ENCODE results near the gene RARRES2. TPM values are rescaled to one million over a fixed set of nuclear protein-coding genes. Genes with fewer than 3 reads are reported as not detected.
"Not testable (repeated sequence)": the region's sequence is repeated elsewhere in the genome, so short reads cannot be mapped to it uniquely, and the experiment has no call there.

RARRES2 gene
- 9.4 and 24.8 TPM in 2 replicates for total RNA-seq (2014; rRNA removed)
- 61.8 TPM for polyA plus RNA-seq (2012)

DNA sequence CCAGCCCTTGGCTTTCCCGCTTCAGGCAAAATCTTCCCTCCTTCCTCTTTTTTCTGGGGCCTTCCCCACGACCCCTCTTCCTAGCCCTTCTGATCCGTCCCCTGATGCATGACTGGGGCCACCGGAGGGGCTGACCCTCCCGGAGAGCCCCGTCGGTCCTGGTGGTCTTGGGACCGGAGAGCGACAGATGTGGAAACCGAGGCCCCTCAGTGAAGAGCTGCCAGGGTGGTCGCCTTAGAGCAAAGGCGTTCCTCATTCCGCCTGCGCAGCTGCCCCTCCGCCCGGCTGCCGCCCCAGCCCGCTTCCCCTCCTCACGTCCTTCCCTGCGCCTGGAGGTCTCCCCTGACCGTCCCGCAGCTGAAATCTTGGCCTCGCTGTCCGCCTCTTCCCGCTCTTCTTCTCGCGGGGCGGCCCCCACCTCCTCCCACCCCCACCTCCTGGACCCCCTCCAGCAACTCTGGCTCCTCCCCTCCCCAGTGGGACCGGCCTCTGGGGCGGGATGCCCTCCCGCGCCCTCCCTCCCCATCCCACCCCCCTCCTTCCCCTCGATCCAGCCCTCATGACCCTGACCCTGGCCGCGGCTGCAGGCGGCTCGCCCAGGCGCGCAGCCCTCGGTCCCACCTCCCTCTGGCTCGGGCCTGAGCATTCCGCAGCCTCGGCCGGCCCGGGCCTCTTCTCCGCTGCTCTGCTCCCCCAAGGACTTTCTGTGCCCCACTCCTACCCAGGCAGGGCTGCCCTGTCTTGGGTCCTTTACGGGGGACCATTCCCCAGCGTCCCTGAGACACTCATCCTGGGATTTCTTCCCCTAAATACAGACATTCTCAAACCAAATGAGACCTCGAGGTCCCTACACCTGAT lies at the start of gene RARRES2:
Gene RARRES2 (minus strand): TSS at position 367 of the 858 bp plus-strand sequence. CDS start 1,020 bp downstream, outside the sequence.
- no peak for DNase-seq (ENCODE audit: low read depth)

- peak; percentile 18 for DNase-seq (ENCODE audit: low read depth)
These were observed 48.8 kb upstream of the RARRES2 start for GRCh38 chr7:150390205-150390604.

- no peak for DNase-seq (ENCODE audit: low read depth)
These were observed 48.0 kb upstream of the RARRES2 start for GRCh38 chr7:150389532-150389816.

DNA sequence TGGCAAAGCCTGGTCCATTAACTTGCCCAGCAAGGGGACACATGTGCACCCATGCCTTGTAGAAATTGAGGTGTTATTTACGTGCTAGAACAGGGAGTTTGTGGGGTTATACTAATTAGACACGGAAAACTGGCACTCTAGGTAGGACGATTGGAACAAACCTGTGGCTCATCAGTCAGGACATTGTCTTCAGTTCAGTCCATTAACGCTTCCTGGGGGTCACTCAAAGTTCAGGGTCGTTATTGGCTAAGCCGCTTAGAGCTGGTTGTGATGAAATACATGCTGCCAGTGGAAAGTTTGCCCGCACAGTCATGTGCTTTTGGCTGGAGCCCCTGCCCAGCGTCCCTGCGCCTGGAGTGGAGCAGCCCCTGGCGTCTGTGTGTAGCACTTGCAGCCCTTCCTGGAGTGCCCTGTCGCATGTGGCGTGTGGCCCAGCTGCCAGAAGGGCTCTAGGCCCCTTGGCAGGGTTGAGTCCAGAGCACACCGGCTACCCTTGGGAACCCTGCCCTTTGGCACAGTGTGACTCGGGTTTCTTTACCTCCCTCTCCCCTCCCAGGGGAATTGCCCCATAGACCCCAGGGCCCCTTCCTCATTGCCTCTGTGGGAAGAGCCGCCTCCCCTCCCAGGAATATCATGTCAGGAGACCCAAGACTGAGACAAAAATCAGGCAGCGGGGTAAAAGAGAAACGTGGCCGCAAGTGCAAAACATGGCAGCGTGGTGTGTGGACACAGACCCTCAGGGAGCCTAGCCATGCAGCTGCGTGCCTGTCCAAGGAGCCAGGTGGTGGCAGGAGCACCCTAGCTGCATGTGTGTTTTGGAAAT lies 47.5 kb upstream of the RARRES2 start:
- DNase-seq (ENCODE audit: low read depth), result peak; percentile 75

DNA sequence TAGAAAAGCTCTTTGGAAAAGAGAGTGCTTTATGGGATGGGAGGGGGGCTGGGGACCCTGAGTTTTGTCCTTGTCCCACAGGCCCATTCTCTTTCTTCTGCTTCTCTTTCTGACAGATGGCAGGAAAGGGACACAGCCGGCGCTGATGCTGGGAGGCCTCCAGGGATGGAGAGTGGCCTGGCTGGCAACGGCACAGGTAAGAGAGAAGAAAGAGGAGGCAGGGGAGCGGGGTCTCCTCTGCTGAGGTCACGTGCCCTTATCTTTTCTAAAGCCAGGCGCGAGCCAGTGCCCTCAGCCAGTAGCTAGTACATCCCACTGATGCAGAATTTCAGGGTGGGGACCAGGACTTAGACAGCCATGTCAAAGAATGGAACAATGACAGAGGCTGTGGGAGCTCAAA lies 46.9 kb upstream of the RARRES2 start:
- no peak for DNase-seq (ENCODE audit: low read depth)

DNA sequence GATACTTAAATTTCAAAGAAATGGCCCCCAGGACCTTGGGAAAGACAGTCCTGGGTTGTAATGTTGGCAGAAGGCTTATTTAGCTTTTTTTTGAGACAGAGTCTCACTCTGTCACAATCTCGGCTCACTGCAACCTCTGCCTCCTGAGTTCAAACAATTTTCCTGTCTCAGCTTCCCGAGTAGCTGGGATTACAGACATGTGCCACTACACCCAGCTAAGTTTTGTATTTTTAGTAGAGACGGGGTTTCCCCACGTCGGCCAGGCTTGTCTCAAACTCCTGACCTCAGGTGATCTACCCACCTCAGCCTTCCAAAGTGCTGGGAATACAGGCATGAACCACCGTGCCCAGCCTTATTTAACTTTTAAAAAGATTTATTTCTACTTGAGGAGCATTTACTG lies 44.5 kb upstream of the RARRES2 start:
- not testable (repeated sequence) for DNase-seq (ENCODE audit: low read depth)

GRCh38 chr7:150385302-150385723 lies 43.9 kb upstream of the RARRES2 start:
- no peak for DNase-seq (ENCODE audit: low read depth)

GRCh38 chr7:150384406-150385301 lies 43.2 kb upstream of the RARRES2 start:
- DNase-seq (ENCODE audit: low read depth), result no peak

DNA sequence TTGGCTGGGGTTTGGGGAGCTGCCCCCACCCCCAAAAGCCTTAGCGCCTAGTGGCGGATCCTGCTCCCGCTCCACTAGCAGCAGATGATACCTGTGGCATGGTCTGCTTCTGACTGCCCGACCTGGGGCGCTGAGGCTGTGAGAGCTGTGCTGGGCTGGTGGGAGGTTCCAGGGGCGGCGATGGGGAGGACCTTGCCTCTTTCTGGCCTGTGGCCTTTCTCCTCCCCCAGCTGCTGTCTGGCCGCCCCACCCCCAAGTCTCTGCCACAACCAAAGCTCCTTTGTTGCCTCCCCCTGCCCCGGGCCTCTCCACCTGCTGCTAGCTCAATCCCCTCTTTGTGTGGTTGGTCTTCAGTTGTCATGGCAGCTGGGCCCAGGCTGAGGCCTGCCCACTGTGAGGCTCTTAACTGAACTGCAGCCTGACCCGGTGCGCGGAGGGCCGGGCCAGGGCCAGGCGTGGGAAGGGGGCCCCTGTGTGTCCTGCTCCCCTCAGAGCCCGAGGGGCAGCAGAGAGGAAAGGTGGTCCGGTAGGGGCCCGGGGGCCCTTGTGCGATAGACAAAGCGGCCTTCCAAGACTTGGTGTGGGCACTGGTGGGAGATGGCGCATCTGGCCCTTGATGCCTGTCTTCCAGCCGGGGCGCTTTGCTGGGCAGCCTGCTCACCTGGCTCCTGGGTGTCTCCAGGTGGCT lies 42.4 kb upstream of the RARRES2 start:
- peak; percentile 34 for DNase-seq (ENCODE audit: low read depth)

DNA sequence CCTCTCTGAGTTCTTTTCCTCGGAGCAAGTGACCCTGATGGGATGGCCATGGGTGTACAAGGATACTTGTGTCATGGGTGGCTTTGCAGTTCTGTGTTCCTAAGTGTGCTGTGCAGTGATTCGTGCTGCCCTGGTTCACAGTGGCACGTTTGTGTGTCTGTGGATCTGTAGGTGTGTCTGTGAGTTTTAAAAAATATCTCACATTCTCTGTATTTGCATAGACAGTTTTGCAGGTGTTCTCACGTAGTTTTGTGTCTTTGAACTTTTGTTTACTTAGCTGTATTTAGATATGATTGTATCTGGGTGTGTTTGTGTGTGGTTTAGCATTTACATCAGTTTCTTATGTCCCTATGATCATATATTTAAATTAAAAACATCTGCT lies 41.4 kb upstream of the RARRES2 start:
- no peak for DNase-seq (ENCODE audit: low read depth)

- no peak for DNase-seq (ENCODE audit: low read depth)
These were observed 40.9 kb upstream of the RARRES2 start for GRCh38 chr7:150382123-150382843.

- DNase-seq (ENCODE audit: low read depth), result no peak
These were observed 40.3 kb upstream of the RARRES2 start for GRCh38 chr7:150381785-150382122.

DNA sequence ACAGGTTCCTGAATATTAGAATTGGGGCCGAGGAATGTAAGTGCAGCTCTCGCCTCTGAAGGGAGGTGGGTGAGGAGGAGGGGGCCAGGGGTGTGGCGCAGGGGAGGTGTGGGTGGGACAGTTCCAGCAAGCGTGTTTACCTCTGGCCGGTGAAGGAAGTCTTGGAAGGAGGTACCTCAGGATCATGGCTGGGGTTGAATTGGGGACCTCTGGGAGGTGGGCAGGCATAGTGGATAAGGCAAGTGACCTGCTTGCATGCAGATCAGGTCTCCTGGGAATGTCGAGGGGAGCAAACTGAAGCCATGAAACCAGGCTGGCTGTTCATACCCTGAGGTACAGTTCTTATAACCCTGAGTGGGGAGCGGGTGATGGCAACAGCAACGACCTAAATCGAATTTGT lies 39.7 kb upstream of the RARRES2 start:
- no peak for DNase-seq (ENCODE audit: low read depth)

- DNase-seq (ENCODE audit: low read depth), result no peak
These were observed 39.0 kb upstream of the RARRES2 start for GRCh38 chr7:150380463-150380862.

- peak; percentile 53 for DNase-seq (ENCODE audit: low read depth)
These were observed 38.3 kb upstream of the RARRES2 start for GRCh38 chr7:150379441-150380379.

GRCh38 chr7:150378853-150379440 lies 37.5 kb upstream of the RARRES2 start, which contains the start of gene ZNF775:
Gene ZNF775 (plus strand): TSS chr7:150379330. CDS start chr7:150388471, 9,141 bp downstream.
- peak; percentile 98 for DNase-seq (ENCODE audit: low read depth)

GRCh38 chr7:150378115-150378852 lies 36.9 kb upstream of the RARRES2 start:
- DNase-seq (ENCODE audit: low read depth), result peak; percentile 97

GRCh38 chr7:150377635-150378034 lies 36.2 kb upstream of the RARRES2 start:
- DNase-seq (ENCODE audit: low read depth), result no peak

Measured in LHCN-M2 (cell line).